Inflammatory macrophage (primary cell): ENCODE measurements around the gene PDZD7.

Source experiments
- DNase-seq, 2 donors: peaks; one replicate each; pipeline ENCODE4 v3.0.0-alpha.2; 2020 to 2022

PDZD7 gene

DNA sequence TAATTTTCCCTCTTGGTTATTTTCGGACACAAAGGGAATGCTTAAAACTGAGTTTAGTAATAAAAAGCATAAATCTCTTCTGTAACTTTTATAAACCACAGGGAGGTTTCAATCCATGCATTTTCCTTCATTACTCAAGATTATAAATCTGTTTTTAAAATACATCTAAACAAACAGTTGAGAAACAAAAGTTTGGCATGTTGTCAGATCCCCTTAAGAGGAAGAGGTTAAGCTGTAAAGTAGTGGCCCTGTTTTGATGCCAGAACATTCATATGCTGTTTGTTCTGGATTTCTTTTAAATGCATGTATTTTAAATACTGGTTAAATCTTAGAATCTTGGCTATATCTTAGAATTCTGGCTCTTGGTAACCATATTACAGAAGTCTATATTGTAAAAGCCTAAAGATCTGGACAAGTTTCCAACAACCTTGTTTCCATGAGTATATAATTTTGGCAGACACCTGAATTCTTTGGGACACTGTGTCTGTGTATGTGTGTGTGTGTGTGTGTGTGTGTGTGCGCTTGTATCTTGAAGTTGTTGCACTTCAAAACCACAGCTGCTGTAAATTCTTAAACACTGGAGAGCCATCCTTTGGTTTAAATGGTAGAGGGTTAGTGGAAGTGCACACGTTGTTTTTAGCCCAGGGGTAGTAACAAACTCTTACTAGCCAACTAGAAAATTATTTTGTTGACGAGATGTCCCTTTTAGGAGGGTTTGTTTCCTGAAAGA lies 68.4 kb downstream of the PDZD7 start:
- DNase-seq, result no peak

DNA sequence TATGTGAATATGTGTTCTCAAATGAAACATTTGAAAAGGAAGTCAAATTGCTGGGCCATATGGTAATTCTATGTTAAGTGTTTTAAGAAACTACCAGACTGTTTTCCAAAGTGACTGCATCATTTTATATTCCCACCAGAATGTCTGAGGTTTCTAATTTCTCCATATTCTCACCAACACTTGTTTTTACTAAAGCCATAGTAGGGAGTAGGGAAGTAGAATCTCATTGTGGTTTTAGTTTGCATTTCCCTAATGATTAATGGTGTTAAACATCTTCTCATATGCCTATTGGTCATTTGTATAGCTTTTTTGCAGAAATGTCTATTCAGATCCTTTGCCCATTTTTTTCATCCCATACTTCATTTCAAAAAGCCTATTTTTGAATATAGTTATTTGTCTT lies 70.7 kb downstream of the PDZD7 start:
- peak; percentile 43 to 73 for DNase-seq
